HCT116 (cell line): ENCODE measurements around the gene GRM6. TPM values are rescaled to one million over a fixed set of nuclear protein-coding genes. Genes with fewer than 3 reads are reported as not detected.

Experiments used
- ATAC-seq: fragments of 200-7000 bp; cut with Tn5 transposase; 2 replicates; pipeline ENCODE4 v1.9.1; 2020; ENCODE audit warnings: mild to moderate bottlenecking, moderate library complexity
- BruUV-seq: library from RNA; stranded (reverse); fragments of 400-500 nt; replicated peaks from 2 replicates; lab custom pipeline; 2021; lab: Mats Ljungman, UMichigan
- CTCF ChIA-PET: fragments of 300-600 bp; sonication (Branson Sonifier 250); formaldehyde crosslinking; loops from one replicate; lab custom pipeline; 2021; ENCODE audit warnings: antibody characterized with exemption; lab: Charles Lee
- POLR2A ChIA-PET: fragments of 300-600, 350-600 bp; sonication (Branson Sonifier 250); formaldehyde crosslinking; loops from one replicate; lab custom pipeline; 2021; ENCODE audit warnings: antibody characterized with exemption; lab: Charles Lee
- RAD21 ChIA-PET, 2 experiments: fragments of 300-600 bp; sonication (Branson Sonifier 250); formaldehyde crosslinking; loops; one replicate each; lab custom pipeline; 2023; ENCODE audit warnings: low total read pairs in 2 of 2; ENCODE audit not compliant: uncharacterized antibody in 2 of 2, unreplicated experiment in 2 of 2, low non-redundant PET in 1 of 2; lab: Charles Lee
- DNase-seq: peaks from one replicate; pipeline ENCODE4 v3.0.0-alpha.2; 2010; ENCODE audit warnings: low read depth, low spot score
- H2AFZ ChIP-seq: fragments of 200-600 bp; shearing (Covaris generic), sonication (generic); 2 replicates; pipeline ENCODE4 v1.6.1; 2017; ENCODE audit warnings: low read depth, mixed run types, mixed read lengths, antibody characterized with exemption, low read length; ENCODE audit not compliant: poor library complexity, severe bottlenecking
- H3K27ac ChIP-seq: 2 replicates; pipeline ENCODE4 v1.5.1; 2012; ENCODE audit warnings: low read depth, low read length
- H3K27me3 ChIP-seq: fragments of 200-600 bp; sonication (generic); 2 replicates; pipeline ENCODE4 v1.6.1; 2016; ENCODE audit warnings: mixed run types, low read length, mixed read lengths; ENCODE audit not compliant: insufficient read depth
- H3K36me3 ChIP-seq, 2 experiments: fragments of 200-500 bp in 1 of 2; fragments of 200-600 bp in 1 of 2; sonication (Bioruptor generic) in 1 of 2; sonication (generic) in 1 of 2; 2 replicates each; pipeline versions ENCODE4 v1.5.1 to v1.6.1; 2014 to 2016; ENCODE audit warnings: low read length in 2 of 2, inconsistent platforms in 1 of 2, mixed read lengths in 1 of 2, mixed run types in 1 of 2; ENCODE audit not compliant: insufficient read depth in 2 of 2, control insufficient read depth in 1 of 2
- H3K4me1 ChIP-seq, 2 experiments: fragments of 200-600 bp in 1 of 2; sonication (generic) in 1 of 2; 2 replicates each; pipeline versions ENCODE4 v1.5.1 to v1.6.1; 2012 to 2017; ENCODE audit warnings: low read length in 2 of 2, inconsistent platforms in 1 of 2, mild to moderate bottlenecking in 1 of 2, mixed read lengths in 1 of 2, mixed run types in 1 of 2, moderate library complexity in 1 of 2; ENCODE audit not compliant: insufficient read depth in 2 of 2, control insufficient read depth in 1 of 2
- H3K4me2 ChIP-seq: fragments of 200-600 bp; sonication (generic); 2 replicates; pipeline ENCODE4 v1.6.1; 2017; ENCODE audit warnings: mixed run types, low read length, mixed read lengths
- H3K4me3 ChIP-seq, 2 experiments: fragments of 200-600 bp in 1 of 2; sonication (generic) in 1 of 2; replicated peaks in 1 of 2; 2 replicates each; pipeline ENCODE4 v1.5.1; 2011 to 2016; ENCODE audit warnings: low read length in 2 of 2, control low read depth in 1 of 2, low read depth in 1 of 2, mild to moderate bottlenecking in 1 of 2, mixed read lengths in 1 of 2, mixed run types in 1 of 2
- H3K79me2 ChIP-seq: fragments of 200-600 bp; sonication (generic); 2 replicates; pipeline ENCODE4 v1.6.1; 2017; ENCODE audit warnings: mild to moderate bottlenecking, mixed run types, low read length, moderate library complexity, mixed read lengths; ENCODE audit not compliant: insufficient read depth
- H3K9ac ChIP-seq: fragments of 200-600 bp; sonication (generic); 2 replicates; pipeline ENCODE4 v1.6.1; 2016; ENCODE audit warnings: low read length, mixed read lengths
- H3K9me2 ChIP-seq: fragments of 200-600 bp; sonication (generic), shearing (Covaris generic); 2 replicates; pipeline ENCODE4 v1.6.1; 2017; ENCODE audit warnings: mixed run types, mild to moderate bottlenecking, moderate library complexity; ENCODE audit not compliant: insufficient read depth
- H3K9me3 ChIP-seq, 2 experiments: fragments of 200-500 bp in 1 of 2; fragments of 200-600 bp in 1 of 2; sonication (Bioruptor generic) in 1 of 2; sonication (generic) in 1 of 2; 2 replicates each; pipeline ENCODE4 v1.6.1; 2014 to 2017; ENCODE audit warnings: low read length in 2 of 2, mixed read lengths in 2 of 2, inconsistent platforms in 1 of 2, low read depth in 1 of 2, mild to moderate bottlenecking in 1 of 2, mixed run types in 1 of 2, moderate library complexity in 1 of 2; ENCODE audit not compliant: control insufficient read depth in 1 of 2, insufficient read depth in 1 of 2
- H4K20me1 ChIP-seq: fragments of 200-600 bp; sonication (generic), shearing (Covaris generic); 2 replicates; pipeline ENCODE4 v1.6.1; 2017; ENCODE audit warnings: mixed run types, mild to moderate bottlenecking, moderate library complexity; ENCODE audit not compliant: insufficient read depth
- ATF3 ChIP-seq: IDR thresholded peaks from 2 replicates; pipeline ENCODE4 v1.6.1; 2012
- CEBPB ChIP-seq: IDR thresholded peaks from 2 replicates; pipeline ENCODE4 v1.6.1; 2012; ENCODE audit warnings: low read depth
- CTCF ChIP-seq, 3 experiments: fragments of 200-600 bp in 1 of 3; sonication (generic) in 1 of 3; IDR thresholded peaks in 2 of 3; conservative IDR thresholded peaks in 1 of 3; 2 replicates each; pipeline ENCODE4 v1.5.1; 2012 to 2017; ENCODE audit warnings: low read depth in 2 of 3, low read length in 2 of 3, antibody characterized with exemption in 1 of 3, borderline replicate concordance in 1 of 3, control low read depth in 1 of 3, mild to moderate bottlenecking in 1 of 3, mixed read lengths in 1 of 3, mixed run types in 1 of 3, moderate library complexity in 1 of 3; ENCODE audit not compliant: insufficient read depth in 1 of 3
- EGR1 ChIP-seq: IDR thresholded peaks from 2 replicates; pipeline ENCODE4 v1.6.1; 2012; ENCODE audit warnings: low read depth
- ELF1 ChIP-seq: IDR thresholded peaks from 2 replicates; pipeline ENCODE4 v1.6.1; 2012; ENCODE audit warnings: low read depth, borderline replicate concordance
- EZH2 ChIP-seq: fragments of 200-600 bp; sonication (generic); IDR thresholded peaks from 2 replicates; pipeline ENCODE4 v1.6.1; 2017; ENCODE audit warnings: antibody characterized with exemption, mixed run types
- FOSL1 ChIP-seq: IDR thresholded peaks from 2 replicates; pipeline ENCODE4 v1.6.1; 2012; ENCODE audit warnings: low read depth
- JUND ChIP-seq: IDR thresholded peaks from 2 replicates; pipeline ENCODE4 v1.6.1; 2012
- POLR2AphosphoS5 ChIP-seq: IDR thresholded peaks from 2 replicates; pipeline ENCODE4 v1.6.1; 2011; ENCODE audit warnings: mild to moderate bottlenecking, low read depth, low read length, moderate library complexity
- REST ChIP-seq: IDR thresholded peaks from 2 replicates; pipeline ENCODE4 v1.6.1; 2012; ENCODE audit warnings: low read depth
- SIN3A ChIP-seq: IDR thresholded peaks from 2 replicates; pipeline ENCODE4 v1.6.1; 2012; ENCODE audit warnings: low read depth
- SP1 ChIP-seq: IDR thresholded peaks from 2 replicates; pipeline ENCODE4 v1.6.1; 2012; ENCODE audit warnings: low read depth
- TCF7L2 ChIP-seq: IDR thresholded peaks from 2 replicates; pipeline ENCODE4 v1.7.0; 2011; ENCODE audit warnings: borderline replicate concordance, inconsistent platforms; ENCODE audit not compliant: insufficient read depth, insufficient read length; ENCODE audit errors: extremely low read depth
- YY1 ChIP-seq: IDR thresholded peaks from 2 replicates; pipeline ENCODE4 v1.6.1; 2011; ENCODE audit warnings: low read length, low read depth, moderate library complexity, mild to moderate bottlenecking; ENCODE audit not compliant: insufficient replicate concordance; ENCODE audit errors: extremely low read depth
- ZBTB33 ChIP-seq: IDR thresholded peaks from 2 replicates; pipeline ENCODE4 v1.6.1; 2011; ENCODE audit warnings: mild to moderate bottlenecking, low read length, moderate library complexity; ENCODE audit not compliant: insufficient replicate concordance; ENCODE audit errors: extremely low read depth
- ZFX ChIP-seq: fragments of 450-650 bp; IDR thresholded peaks from 2 replicates; pipeline ENCODE4 v1.6.1; 2017
- ZNF274 ChIP-seq: fragments of 200-500 bp; sonication (Bioruptor generic); IDR thresholded peaks from 2 replicates; pipeline ENCODE4 v1.6.1; 2014; ENCODE audit warnings: mild to moderate bottlenecking, low read depth, low read length, inconsistent platforms
- intact Hi-C: fragments of 100-400 bp; cut with micrococcal nuclease; formaldehyde crosslinking; loops from 2 replicates; pipeline ENCODE4 v1.10.0; 2022
- total RNA-seq: library from RNA; stranded (reverse); gene quantifications from one replicate; pipeline ENCODE4 v1.2.1, GENCODE V29; 2021; ENCODE audit not compliant: unreplicated experiment

The GRM6 gene
- total RNA-seq, 1 experiment from 2014 or later, result not detected

GRCh38 chr5:179044765-179045164 is 49.6 kb upstream of the GRM6 start:
- CTCF ChIA-PET, result no interaction called here
- Histone ChIP-seq H3K4me2 (no peak overlapping the region), H3K4me3 (no peak overlapping the region), H3K27me3 (no peaks in the 10 kb centered on the region)
- no peak for DNase-seq
- ATAC-seq, result no peak
- RAD21 ChIA-PET, result no interaction called here
- TF ChIP-seq ZNF274 (no peak), CTCF (IDR thresholded peaks at IDR 0.05 in 2 of 3, conservative IDR thresholded peaks at IDR 0.05 in 1 of 3; ENCODE audit: borderline replicate concordance in 1 of 3, insufficient read depth in 1 of 3, low read depth in 2 of 3, low read length in 2 of 3) (no peak), EZH2 (no peak), ZBTB33 (no peak), YY1 (no peak), ZFX (no peak), CEBPB (no peak), SP1 (no peak), REST (no peak), ATF3 (no peak), FOSL1 (no peak), POLR2AphosphoS5 (no peak), SIN3A (no peak), TCF7L2 (no peak), JUND (no peak), EGR1 (no peak), ELF1 (no peak)
- TF ChIP-seq, all 23 proteins: peak for 0
- H4K20me1 ChIP-seq, result no peaks in the 10 kb centered on the region
- no peaks in the 10 kb centered on the region for H3K4me1 ChIP-seq
- POLR2A ChIA-PET, result no interaction called here
- no peak overlapping the region for H2AFZ ChIP-seq
- intact Hi-C loops, result no loop called here
- H3K9me2 ChIP-seq, result no peaks in the 10 kb centered on the region
- H3K36me3 ChIP-seq, result no peaks in the 10 kb centered on the region
- no TSS peak for BruUV-seq
- H3K79me2 ChIP-seq, result no peaks in the 10 kb centered on the region
- no peak overlapping the region for H3K27ac ChIP-seq
- no peak overlapping the region for H3K9ac ChIP-seq
- peaks cover 3 to 8% of the 10 kb centered on the region in 2 experiments; a peak in 2 of 4 replicates for H3K9me3 ChIP-seq
